DLD1 (cell line): ENCODE measurements around the gene TAL1.
"Not testable (repeated sequence)": the region's sequence is repeated elsewhere in the genome, so short reads cannot be mapped to it uniquely, and the experiment has no call there.

Experiments used
- in situ Hi-C: cut with HindIII; loops from 2 replicates; pipeline ENCODE4 v1.10.0; 2017; ENCODE audit warnings: low sequenced_read_pairs

The TAL1 gene

DNA sequence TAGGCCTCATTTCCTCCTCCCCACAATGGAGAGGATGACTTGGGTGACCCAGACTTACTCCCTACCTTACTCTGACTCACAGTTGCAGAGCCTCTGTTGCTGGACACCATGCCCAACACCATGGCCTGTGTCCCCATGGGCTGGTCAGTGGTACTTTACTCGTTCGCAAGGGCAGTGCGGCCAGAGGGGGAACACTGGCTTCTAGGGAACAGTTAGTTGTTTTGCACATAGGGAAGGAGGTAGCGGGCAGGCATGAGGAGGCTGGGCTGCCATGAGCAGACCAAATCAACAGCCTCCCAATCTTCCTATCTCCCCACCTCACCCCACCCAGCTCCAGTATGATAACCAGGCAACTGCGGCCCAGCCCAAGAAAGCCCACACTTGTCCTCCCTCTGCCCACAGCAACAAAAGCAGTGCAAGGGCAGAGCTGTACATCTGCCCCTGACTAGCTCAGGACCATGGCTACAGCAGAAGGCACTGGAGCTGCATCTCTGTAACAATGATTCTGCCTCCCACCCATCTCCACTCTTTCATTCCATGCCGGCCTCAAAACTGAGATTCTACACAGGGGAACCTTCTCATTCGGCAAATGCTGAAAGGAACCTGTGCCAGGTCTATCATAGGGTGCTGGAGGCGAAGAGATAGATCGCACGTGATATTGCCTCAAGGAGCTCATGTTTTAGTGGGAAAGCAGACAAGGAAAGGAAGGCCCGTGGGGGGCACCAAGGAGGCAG is 18.6 kb downstream of the TAL1 start:
- in situ Hi-C loops, result no loop called here

DNA sequence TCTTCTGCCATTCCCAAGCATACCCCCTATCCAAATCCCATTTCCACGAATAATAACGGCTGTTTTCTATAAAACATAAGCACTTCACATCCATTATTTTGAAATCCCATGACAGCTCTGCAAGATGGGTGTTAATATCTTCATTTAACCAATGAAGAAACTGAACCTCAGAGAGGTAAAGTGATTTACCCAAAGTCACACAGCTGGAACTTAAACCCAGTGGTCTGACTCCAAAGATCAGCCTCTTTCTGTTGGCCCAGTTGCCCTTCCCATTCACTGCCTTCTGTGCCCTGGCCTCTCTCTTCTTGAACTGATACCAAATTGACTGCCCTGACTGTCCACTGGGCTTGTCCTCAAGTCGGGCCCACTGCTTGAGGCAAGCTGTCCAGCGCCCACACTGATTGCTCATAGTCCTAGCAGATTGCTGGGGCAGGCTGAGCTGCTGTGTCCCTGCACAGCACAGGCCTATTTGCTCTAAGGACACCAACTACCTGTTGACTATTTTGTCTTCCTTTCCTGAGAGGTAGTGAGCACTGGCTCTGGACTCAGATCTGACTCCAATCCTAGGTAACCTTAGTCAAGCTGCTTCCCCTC is 19.3 kb downstream of the TAL1 start:
- in situ Hi-C loops, result no loop called here

DNA sequence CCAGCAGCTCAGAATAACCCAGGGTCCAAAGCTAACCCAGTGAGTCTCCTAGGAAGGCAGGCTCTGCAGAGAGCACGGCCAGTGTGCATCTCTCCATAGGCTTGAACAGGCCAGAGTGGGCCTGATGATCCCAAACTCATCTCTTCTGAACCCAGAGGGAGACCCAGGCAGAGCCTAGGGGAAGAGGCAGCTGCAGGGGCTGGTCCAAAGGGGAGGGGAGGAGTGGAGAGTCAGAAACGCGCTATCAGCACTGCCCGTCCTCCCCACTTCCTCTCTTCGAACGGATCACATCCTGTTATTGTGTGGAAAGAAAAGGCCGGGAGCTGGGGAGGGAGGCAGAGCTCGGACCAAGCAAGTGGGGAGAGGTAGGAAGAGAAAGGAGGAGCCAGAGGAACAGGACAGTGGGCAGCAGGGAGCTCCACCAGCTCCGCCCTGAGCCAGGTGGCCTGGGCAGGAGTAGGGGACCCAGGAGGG is 20.2 kb downstream of the TAL1 start:
- in situ Hi-C loops, result no loop called here

DNA sequence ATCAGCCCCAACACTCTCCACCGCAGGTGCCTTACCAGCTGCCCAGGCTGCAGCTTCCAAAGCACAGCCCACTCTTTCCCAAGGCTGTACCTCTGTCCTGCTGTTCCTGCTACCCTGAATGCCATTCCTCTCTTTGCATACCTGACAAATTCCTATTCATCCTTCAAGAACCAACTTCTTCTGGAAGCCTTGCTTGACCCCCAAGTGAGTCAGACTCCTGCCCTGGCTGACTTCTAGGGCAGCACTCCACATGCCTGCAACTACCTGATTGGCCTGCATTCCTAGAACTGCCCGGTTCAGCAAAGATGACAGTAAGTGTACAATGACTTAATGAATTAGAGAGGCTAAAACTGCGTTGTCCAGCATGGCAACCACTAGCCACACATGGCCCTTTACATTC is 21.4 kb downstream of the TAL1 start:
- in situ Hi-C loops, result no loop called here

DNA sequence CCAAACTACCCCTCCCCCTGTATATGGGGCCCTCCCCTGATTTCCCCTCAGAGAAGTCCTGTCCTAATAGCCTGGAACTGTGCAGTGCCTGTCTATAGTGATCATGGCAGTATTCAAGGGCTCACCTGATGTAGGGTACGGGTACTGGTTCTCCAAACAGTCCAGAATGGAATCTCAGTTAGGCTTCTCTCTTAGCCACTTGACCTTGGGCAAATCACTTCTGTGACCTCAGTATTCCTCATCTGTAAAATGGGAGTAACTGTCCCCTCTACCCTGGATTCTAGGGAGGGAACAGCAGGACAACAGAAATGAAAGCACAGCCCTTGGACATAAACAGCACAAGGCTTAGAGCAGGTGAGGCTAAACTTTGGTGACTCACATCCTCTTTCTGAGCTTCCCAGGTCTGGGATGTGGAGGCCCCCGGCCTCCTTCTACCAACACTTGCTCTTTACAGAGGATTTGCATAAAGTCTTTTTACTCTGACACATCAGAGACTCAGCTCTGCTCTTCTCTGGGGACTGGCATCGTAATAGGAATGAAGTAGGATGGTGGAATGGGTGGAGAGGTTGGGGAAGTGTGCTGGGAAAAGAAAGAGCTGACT is 22.2 kb downstream of the TAL1 start:
- in situ Hi-C loops, result no loop called here

DNA sequence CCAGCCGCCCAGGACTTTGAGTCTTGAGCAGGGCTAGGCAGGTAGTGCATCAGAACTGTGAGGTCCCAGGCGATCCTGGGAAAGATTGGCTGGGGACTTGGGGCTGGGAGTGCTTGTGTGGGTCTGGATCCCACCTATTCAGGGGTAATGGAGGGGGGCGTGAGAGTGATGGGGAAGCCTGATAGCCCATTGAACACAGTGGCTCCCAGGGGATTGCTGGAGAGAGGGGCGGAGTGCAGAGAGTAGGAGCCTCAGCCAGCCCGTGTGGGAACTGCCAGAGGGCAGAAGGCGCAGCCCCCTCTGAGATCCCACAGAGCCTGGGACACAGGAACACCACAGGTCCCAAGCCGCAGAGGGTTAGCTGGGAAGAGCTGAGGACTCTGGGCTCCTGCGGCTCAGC is 22.9 kb downstream of the TAL1 start:
- in situ Hi-C loops, result no loop called here

DNA sequence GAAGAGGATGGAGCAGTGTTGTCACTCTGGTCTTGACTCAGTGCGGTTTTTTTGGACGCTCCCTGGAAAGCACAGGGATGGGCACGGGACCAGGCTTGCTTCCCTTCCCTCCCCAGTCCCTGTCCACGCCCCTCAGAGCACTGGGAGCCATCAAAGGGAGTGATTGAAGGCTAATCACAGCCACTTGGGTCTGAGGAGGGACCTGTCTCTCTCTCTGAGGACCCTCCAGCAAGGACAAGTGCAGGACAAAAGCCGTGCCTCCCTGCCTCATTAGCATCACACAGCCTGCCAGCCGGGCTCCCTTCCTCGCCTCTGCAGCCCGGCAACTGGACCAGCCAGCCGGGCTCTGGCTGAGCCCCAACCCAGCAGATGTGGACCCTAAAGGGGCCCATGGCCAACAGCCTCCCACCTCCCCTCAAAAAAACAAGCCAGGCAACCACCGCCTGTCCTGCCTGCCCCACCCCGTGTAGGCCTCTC is 23.6 kb downstream of the TAL1 start:
- in situ Hi-C loops, result no loop called here

DNA sequence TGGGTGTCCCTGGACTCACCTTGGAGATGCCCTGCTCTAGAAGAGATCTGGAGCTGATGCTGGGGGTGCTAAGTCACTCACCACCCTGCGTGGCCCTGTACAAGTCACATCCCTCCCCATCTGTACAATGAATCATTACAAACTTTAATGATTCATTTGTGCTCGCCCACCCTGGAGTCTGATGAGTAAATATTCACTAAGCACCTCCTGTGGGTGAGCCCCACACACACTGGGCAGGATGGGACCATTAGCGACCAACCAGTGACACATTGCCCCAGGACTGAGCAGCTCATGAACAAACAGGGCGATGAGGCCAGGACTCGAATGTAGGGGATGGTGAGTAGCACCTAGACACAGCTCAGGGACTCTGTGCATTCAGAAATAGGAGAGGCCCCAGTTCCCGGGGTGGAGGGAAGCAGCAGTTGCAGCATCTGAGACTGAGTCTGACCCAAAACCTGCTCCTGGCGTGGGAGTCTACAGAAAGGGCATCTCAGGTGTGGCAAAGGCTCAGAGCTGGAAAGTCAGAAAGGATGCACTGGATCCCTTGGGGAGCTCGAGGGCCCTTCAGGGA is 24.1 kb downstream of the TAL1 start:
- in situ Hi-C loops, result no loop called here

DNA sequence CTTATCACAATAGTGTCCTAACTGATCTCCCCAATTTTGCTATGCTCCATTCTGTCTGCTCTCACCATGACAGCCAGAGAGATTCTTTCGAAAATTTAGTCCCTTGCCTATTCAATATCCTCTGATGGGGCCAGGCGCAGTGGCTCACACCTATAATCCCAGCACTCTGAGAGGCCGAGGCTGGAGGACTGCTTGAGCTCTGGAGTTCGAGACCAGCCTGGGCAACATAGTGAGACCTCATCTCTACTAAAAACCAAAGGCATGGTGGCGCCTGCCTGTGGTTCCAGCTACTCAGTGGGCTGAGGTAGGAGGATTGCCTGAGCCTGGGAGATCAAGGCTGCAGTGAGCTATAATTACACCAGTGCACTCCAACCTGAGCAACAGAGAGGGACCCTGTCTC is 26.1 kb downstream of the TAL1 start:
- in situ Hi-C loops, result no loop called here

DNA sequence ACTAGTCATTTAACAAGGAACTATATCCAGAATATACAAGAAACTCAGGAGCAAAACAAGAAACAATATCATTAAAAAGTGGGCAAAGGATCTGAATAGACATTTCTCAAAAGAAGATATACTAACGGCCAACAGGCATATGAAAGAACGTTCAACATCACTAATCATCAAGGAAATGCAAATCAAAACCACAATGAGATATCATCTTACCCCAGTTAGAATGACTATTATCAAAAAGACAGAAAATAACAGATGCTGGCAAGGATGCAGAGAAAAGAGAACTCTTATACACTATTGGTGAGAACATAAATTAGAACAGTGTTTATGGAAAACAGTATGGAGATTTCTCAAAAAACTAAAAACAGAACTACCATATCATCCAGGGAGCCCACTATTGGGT is 28.5 kb downstream of the TAL1 start:
- in situ Hi-C loops, result not testable (repeated sequence)

DNA sequence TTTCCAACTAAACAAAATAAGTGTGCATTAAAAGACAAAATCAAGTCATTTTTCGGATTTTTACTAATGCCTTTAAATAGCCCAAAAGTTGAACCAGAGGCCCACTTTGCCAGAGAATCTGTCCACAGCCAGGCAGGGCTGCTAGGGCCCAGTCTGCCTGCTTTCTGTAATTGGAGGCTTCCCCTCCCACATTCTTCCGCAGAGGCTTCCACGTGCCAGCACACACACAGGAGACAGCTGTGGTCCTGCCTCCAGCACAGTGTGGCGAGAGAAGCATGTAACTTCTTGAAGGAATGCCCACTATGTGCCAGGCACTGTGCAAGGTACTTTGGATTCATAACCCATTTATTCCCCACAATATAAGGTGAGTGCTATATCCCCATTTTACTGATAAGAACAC is 30.8 kb downstream of the TAL1 start:
- in situ Hi-C loops, result no loop called here

DNA sequence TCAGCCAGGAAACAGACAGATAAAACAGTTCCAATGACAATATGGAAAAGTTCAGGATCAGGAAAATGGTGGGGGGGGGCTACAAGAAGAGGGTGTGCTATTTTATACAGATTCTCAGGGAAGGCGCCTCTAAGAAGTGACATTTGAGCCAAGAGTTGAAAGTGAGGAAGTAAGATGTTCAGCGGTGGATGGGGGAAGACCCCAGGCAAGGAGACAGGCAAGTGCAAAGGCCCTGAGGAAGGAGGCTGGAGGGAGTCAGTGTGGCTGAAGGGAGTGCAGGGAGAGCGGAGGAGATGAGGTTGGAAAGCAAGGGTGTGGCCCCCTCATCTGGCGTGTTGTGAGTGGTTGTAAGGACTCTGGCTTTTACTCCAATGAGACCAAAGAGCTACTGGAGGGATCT is 33.8 kb downstream of the TAL1 start:
- in situ Hi-C loops, result no loop called here

DNA sequence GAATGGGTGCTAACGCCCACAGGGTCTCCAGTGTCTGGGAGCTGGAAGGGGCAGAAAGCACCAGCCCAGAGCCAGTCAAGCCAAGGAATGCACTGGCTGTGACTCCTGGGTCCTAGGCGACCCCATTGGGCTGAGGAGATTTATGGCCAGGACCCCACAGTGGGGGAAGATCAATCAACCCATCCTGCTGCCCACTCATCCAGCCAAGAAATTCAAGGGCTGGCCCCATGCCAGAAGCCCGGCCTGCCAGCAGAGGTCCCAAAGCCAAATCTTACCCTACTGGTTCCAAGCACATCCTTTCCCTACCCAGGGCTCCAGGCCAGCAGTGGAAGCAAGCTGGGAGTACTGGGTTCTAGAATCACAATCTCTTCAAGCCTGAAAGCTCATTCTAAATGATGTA is 35.4 kb downstream of the TAL1 start:
- in situ Hi-C loops, result no loop called here

DNA sequence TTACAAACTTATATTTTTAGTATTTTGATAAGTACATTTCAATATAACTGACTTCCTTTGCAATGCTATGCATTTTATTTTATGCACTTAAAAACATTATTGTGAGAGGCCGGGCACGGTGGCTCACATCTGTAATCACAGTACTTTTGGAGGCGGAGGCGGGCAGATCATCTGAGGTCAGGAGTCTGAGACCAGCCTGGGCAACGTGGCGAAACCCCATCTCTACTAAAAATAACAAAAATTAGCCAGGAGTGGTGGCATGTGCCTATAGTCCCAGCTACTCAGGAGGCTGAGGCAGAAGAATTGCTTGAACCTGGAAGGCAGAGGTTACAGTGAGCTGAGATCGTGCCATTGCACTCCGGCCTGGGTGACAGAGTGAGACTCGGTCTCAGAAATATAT is 36.0 kb downstream of the TAL1 start:
- in situ Hi-C loops, result not testable (repeated sequence)

DNA sequence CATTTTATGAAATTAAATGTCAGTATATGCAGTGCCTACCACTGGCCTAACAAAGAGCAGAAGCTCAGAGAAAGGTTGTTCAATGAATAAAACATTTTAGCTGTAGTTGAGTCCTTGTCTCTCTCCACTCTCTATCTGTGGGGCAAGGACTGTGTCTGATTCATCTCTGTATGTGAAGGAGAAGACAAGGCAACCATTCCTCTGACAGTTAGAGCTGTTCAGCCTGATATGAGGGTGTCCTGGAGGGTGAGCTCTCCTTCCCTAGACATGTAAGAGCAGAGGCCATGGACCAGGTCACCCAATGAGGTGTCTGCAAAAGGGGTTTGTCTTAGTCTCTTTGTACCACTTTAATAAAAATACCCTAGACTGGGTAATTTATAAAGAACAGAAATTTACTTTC is 37.7 kb downstream of the TAL1 start:
- in situ Hi-C loops, result no loop called here

DNA sequence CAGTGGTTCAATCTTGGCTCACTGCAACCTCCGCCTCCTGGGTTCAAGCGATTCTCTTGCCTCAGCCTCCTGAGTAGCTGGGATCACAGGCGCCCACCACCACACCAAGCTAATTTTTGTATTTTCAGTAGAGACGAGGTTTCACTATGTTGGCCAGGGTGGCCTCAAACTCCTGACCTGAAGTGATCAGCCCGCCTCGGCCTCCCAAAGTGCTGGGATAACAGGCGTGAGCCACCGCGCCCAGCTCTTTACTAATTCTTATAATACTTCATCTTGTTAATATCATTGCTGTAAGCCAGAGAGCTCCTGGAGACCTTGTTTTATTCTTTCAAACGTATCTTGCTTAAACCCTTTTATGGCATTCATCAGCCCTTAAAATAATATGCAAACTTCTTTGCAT is 38.5 kb downstream of the TAL1 start:
- in situ Hi-C loops, result not testable (repeated sequence)

DNA sequence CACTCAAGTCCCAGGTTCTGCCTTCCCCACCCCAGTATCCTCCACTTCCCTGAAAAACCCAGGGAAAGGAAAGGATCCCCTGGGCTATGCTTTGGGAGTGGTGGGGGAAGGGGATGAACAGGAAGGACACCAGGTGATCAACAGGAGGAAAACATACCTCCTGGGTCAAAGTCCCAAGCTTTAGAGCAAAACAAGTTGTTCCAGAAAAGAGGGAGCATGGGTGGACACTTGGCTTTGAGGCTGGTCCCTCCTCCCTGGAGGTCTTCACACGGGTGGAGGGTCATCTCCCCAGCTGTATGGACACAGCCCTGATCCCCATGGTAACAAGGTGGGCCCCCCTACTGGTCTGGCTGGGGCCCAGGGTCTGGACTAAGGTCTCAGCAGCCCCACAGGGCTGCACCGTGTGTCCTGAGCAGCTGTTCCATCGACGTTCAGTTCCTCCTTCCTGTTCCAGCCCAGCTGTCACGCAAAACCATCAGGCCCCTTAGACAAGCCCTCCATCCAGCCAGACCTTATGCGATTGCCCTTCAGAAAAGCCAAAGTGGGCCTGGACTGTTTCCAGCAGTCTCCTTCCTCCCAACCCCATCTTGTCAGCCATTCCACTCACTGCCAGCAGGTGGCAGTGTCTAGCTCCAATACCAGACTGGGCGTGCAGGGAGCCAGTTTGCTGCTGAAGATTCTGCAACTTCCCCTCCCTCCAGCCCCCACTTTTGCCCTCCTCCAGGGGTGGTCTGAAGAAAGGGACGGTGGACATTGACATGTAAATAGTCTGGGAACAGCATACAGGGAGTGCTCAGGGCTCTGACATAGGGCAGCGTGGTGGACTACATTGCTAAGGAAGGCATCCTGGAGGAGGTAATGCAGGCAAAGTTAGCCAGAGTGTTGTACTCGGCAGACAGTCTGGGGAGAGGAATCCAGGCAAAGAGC is 39.3 kb downstream of the TAL1 start:
- in situ Hi-C loops, result no loop called here

DNA sequence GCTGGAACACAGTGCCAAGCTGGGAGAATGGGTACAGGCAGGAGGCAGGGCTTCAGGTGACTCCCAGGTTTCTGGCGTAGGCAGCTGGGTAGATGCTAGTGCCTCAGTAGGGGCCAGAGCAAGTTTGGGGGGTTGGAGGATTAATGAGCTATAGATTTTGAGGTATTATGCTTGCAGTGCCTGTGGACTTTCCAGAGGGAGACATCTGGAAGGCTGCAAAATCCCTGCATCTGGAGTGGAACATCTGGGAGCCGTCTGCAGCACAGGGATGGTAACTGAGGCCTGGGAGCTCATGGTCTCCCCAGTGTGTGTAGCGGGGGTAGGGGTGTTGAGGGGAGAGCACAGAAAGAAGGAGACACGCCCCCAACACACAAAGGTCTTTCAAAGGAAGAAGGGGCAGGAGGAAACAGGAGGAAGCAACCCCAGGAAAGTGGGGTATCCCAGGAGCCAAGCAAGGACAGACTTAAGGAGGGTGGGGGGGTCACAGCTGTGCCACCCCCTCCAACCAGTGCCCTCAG is 40.0 kb downstream of the TAL1 start:
- in situ Hi-C loops, result no loop called here

DNA sequence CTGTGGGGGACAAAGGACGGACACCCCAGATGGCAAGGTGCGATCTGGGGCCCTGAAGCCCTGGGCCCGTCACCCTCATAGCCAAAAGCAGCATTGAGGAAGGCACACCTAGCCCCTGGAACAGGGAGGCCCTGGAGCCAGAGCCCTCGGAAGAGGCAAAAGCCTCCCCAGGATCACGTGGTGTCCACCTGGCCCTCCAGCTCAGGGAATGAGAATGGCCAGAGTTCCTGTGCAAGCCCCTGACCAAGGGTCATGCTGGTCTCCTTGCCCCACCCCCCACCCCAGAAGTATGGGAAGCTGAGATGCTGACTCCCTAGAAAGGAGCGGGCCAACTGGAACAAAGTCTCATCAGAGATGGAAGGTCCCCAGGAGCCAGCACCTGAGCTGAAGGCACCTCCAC is 41.2 kb downstream of the TAL1 start:
- in situ Hi-C loops, result no loop called here

DNA sequence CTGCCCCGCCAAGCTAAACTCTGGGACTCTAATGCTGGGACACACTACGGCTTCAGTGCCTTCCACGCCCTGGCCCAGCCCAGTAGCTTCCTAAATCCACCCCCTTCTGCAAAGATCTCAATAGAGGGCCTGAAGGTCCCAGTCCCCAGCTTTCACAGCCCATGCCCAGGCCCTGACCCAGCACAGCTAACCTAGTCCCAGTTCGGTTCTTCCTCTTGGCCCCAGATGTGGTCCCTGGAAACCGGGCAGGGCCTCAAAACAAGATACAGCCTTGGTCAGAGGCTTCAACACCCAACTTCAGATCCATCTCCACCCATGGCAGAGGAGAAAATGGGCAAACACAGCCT is 41.5 kb downstream of the TAL1 start:
- in situ Hi-C loops, result no loop called here
